ENCODE results near the gene TECPR2. TPM values are rescaled to one million over a fixed set of nuclear protein-coding genes. Genes with fewer than 3 reads are reported as not detected.

TECPR2 gene
- total RNA-seq, 1 experiment from 2014 or later, result 12.2 TPM

GRCh38 chr14:102417001-102417431 is 54.3 kb downstream of the TECPR2 start:
- POLR2A ChIA-PET, result no interaction called here
- TF ChIP-seq SIN3A (IDR thresholded peaks at IDR 0.05; ENCODE audit: low read depth) (no peak), TCF7L2 (IDR thresholded peaks at IDR 0.05; ENCODE audit: borderline replicate concordance, extremely low read depth, insufficient read depth, insufficient read length) (no peak), JUND (IDR thresholded peaks at IDR 0.05) (no peak), SRF (IDR thresholded peaks at IDR 0.05; ENCODE audit: low read depth) (no peak), ZFX (IDR thresholded peaks at IDR 0.05) (no peak), ZNF274 (IDR thresholded peaks at IDR 0.05; ENCODE audit: low read depth, low read length) (no peak), ZBTB33 (IDR thresholded peaks at IDR 0.05; ENCODE audit: extremely low read depth, insufficient replicate concordance, low read length) (no peak), CBX3 (IDR thresholded peaks at IDR 0.05; ENCODE audit: low read depth) (no peak), POLR2A (IDR thresholded peaks at IDR 0.05; ENCODE audit: borderline replicate concordance, extremely low read depth, insufficient read depth, insufficient read length) (no peak), MAX (IDR thresholded peaks at IDR 0.05) (no peak), EZH2phosphoT487 (IDR thresholded peaks at IDR 0.05; ENCODE audit: borderline replicate concordance) (no peak)
- RAD21 ChIA-PET (ENCODE audit: low non-redundant PET in 1 of 2, low total read pairs in 2 of 2, uncharacterized antibody in 2 of 2, unreplicated experiment in 2 of 2), result no interaction called here
- no peaks in the 10 kb centered on the region for H3K36me3 ChIP-seq (ENCODE audit: control insufficient read depth in 1 of 2, insufficient read depth in 2 of 2, low read length in 2 of 2)
- H3K27ac ChIP-seq (ENCODE audit: low read depth, low read length), result no peak overlapping the region
- CTCF ChIA-PET, result no interaction called here
- H3K9me3 ChIP-seq (ENCODE audit: control insufficient read depth in 1 of 2, insufficient read depth in 1 of 2, low read depth in 1 of 2, low read length in 2 of 2), result no peaks in the 10 kb centered on the region
- no peaks in the 10 kb centered on the region for H3K4me1 ChIP-seq (ENCODE audit: control insufficient read depth in 1 of 2, insufficient read depth in 2 of 2, low read length in 2 of 2)
- no peak for DNase-seq (ENCODE audit: low read depth, low spot score)
- ATAC-seq, result no peak
- BruUV-seq (replicated peaks), result no TSS peak
- intact Hi-C loops (cut with micrococcal nuclease), result no loop called here
- no peaks in the 10 kb centered on the region for H3K27me3 ChIP-seq (ENCODE audit: insufficient read depth, low read length)
- no peaks in the 10 kb centered on the region for H4K20me1 ChIP-seq (ENCODE audit: insufficient read depth)
- H3K79me2 ChIP-seq (ENCODE audit: insufficient read depth, low read length), result no peaks in the 10 kb centered on the region
- no peak overlapping the region for H3K4me2 ChIP-seq (ENCODE audit: low read length)
- no peak overlapping the region for H3K4me3 ChIP-seq (replicated peaks in 1 of 2; ENCODE audit: low read depth in 1 of 2, low read length in 2 of 2)
- H2AFZ ChIP-seq (ENCODE audit: low read depth, low read length, poor library complexity, severe bottlenecking), result no peak overlapping the region
- H3K9me2 ChIP-seq (ENCODE audit: insufficient read depth), result no peaks in the 10 kb centered on the region
- no peak overlapping the region for H3K9ac ChIP-seq (ENCODE audit: low read length)
